HG03060 (cell line): Measurements from ENCODE around the gene SYNGAP1.
"Not testable (repeated sequence)": the region's sequence is repeated elsewhere in the genome, so short reads cannot be mapped to it uniquely, and the experiment has no call there.

Experiments
- ATAC-seq: cut with Tn5 transposase; IDR thresholded peaks from one replicate; pipeline ENCODE4 v1.9.1; 2021; ENCODE audit warnings: low read depth, moderate number of reproducible peaks; ENCODE audit not compliant: unreplicated experiment

The SYNGAP1 gene

DNA sequence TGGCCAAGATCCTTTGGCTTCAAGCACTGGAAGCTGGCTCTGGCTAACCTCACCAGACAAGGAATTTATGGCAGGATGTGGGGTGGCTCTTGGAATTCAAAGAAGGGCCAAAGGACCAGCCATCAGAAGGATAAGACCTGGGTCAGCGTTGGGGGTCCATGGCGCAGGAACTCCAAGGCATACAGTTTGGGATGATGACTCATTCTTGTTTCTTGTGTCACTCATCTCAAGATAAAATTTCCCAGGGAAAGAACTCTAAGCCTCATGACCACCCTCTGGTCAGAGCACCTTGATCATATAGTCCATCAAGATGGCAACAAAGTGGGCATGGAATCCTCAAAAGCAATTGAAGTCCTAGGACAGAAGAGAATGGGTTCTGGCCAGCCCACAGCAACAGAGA, 39.4 kb downstream of the SYNGAP1 start:
- no peak for ATAC-seq

DNA sequence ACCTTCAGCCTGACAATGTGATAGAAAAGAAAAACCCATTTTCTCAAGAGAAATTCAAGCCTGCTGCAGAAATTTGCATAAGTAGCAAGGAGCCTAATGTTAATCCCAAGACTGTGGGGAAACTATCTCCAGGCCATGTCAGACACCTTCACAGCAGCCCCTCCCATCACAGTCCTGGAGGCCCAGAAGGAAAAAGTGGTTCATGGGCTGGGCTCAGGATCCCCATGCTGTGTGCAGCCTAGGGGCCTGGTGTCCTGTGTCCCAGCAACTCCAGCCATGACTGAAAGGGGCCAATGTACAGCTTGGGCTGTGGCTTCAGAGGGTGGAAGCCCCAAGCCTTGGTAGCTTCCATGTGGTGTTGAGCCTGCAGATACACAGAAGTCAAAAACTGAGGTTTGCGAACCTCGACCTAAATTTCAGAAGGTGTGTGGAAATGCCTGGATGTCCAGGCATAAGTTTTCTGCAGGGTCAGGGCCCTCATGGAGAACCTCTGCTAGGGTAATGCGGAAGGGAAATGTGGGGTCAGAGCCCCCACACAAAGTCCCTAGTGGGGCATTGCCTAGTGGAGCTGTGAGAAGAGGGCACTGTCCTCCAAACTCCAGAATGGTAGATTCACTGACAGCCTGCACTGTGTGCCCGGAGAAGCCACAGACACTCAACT, 46.3 kb downstream of the SYNGAP1 start:
- ATAC-seq: no peak

DNA sequence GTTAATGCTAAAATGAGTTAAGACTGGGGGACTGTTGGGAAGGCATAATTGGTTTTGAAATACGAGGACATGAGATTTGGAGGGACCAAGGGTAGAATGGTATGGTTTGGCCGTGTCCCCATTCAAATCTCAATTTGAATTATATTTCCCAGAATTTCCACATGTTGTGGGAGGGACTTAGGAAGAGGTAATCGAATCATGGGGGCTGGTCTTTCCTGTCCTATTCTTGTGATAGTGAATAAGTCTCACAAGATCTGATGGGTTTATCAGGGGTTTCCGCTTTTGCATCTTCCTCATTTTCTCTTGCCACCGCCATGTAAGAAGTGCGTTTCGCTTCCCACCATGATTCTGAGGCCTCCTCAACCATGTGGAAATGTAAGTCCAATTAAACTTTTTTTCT, 47.2 kb downstream of the SYNGAP1 start:
- no peak for ATAC-seq

DNA sequence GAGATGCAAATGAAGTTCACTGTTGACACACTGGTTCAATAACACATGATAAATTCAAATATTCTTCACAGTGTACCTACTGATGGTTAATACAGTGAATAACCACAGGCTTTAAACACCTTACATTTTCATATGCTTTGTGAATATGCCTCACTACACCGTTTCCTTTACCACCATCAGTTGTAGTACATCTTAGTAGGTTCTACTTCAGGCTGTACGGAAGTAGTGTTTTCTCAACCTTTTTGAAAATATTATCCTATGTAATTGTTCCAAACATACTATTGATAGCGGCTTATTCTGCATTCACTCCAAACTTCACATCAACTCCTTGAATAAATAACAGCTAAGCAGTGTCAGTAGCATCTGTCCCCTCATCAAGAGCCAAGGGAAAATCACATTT, 49.8 kb downstream of the SYNGAP1 start:
- ATAC-seq: no peak

DNA sequence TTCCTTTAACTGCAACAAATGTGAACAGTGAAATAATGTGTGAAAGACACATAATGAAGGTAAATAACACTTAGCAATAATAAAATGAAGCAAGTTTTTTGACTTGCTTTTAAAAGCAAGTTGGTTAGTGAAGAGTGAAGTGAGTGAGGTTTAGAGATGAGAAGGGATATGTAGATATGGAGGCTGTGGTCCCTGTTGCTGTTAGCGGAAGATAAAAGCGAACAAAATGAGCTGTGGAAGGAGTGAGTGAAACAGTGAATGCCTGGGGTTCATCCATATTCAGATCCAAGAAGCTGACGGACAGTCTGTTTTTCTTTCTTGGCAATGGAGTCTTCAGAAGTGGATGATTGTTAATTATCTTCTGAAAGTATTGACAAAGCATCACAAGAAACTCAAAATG, 58.0 kb downstream of the SYNGAP1 start:
- ATAC-seq: no peak

DNA sequence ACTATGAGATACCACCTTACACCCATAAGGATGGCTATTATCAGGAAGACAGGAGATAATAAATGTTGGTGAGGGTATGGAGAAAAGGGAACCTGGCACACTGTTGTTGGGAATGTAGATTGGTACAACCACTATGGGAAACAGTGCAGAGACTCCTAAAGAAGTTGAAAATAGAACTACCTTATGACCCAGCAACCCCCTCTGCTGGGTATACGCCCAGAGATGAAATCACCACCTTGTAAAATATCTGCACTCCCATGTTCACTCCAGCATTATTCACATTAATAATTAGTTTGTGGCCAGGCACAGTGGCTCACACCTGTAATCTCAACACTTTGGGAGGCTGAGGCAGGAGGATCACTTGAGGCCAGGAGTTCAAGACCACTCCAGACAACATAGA, 61.3 kb downstream of the SYNGAP1 start:
- no peak for ATAC-seq

DNA sequence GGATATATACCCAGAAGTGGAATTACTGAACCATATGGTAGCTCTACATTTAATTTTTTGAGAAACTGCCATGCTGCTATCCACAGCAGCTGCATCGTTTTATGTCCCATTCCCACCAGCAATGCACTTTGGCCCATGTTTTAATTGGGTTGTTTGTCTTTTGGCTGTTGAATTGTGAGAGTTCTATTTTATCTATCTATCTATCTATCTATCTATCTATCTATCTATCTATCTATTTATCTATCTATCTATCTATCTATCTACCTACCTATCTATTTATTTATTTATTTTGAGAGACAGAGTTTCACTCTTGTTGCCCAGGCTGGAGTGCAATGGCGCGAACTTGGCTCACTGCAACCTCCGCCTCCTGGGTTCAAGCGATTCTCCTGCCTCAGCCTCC, 62.8 kb downstream of the SYNGAP1 start:
- ATAC-seq: not testable (repeated sequence)

DNA sequence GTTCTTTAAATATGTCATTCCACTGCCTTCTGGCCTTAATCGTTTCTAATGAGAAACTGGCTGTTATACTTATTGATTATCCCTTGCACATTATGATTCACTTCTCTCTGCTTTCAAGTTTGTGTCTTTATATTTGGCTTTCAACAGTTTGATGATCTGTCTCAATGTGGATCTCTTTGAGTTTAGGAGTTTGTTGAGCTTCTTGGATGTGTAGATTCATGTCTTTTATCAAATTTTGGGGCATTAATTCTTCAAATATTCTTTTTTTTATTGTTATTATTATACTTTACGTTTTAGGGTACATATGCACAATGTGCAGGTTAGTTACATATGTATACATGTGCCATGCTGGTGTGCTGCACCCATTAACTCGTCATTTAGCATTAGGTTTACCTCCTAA, 63.8 kb downstream of the SYNGAP1 start:
- no peak for ATAC-seq

DNA sequence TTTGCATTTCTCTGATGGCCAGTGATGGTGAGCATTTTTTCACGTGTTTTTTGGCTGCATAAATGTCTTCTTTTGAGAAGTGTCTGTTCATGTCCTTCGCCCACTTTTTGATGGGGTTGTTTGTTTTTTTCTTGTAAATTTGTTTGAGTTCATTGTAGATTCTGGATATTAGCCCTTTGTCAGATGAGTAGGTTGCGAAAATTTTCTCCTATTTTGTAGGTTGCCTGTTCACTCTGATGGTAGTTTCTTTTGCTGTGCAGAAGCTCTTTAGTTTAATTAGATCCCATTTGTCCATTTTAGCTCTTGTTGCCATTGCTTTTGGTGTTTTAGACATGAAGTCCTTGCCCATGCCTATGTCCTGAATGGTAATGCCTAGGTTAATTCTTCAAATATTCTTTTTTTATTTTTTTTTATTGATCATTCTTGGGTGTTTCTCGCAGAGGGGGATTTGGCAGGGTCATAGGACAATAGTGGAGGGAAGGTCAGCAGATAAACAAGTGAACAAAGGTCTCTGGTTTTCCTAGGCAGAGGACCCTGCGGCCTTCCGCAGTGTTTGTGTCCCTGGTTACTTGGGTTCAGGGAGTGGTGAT, 64.9 kb downstream of the SYNGAP1 start:
- not testable (repeated sequence) for ATAC-seq

DNA sequence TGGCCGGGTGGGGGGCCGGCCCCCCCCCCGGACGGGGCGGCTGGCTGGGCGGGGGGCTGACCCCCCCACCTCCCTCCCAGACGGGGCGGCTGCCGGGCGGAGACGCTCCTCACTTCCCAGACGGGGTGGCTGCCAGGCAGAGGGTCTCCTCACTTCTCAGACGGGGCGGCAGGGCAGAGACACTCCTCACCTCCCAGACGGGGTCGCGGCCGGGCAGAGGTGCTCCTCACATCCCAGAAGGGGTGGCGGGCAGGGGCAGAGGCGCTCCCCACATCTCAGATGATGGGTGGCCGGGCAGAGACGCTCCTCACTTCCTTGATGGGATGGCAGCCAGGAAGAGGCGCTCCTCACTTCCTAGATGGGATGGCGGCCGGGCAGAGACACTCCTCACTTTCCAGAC, 65.8 kb downstream of the SYNGAP1 start:
- ATAC-seq: not testable (repeated sequence)

DNA sequence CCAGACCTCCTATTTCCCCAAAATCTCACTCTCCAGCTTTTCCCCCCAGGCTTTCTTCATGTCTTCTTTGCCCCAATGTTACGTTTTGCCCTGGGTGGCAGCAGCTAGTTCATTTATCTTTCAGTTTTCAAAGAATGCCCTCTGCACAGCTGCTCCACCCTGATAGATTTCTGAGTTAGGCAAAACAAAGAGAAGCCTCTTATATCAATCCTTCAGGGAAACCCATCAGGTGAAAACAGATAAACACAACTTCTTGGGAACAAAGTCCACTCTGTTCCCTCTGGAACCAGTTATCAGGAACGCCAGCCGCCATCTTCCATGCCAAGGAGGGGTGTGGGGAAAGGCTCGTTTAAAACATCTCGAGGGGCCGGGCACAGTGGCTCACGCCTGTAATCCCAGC, 68.5 kb downstream of the SYNGAP1 start:
- no peak for ATAC-seq

DNA sequence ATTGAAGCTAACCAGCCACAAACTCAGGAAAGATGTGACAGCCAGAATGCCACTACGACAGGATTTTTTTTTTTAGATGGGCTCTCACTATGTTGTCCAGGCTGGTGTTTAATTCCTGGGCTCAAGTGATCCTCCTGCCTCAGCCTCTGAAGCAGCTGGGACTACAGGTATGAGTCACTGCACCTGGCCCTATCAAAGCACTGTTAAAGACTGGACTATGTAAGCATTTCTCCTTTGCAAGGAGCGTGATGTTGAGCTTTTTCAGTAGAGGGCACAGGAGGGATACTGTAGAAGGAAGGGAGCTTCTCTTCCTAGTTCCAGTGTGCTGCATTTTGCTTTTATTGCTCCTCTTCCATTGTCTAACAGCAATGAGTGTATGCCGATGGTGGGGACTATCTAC, 70.3 kb downstream of the SYNGAP1 start:
- ATAC-seq: no peak

DNA sequence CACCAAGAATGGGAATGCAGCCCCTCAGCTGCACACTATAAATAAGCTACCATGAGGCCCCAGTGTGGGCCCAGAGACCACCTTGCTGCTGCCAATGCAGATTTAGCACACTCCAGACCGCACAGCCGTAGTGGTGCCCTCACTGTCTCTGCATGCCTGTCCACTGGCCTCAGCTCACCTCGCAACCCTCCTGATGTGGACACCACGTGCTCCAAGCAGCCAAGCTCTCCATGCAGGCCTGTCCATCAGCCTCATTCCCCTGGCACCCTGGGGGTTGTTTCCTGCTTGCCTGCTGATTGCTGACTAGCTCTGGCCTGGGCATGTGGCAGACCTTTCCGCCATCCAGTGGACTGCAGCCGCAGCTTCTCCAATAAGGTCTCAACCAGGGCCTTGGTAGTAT, 70.8 kb downstream of the SYNGAP1 start:
- no peak for ATAC-seq

DNA sequence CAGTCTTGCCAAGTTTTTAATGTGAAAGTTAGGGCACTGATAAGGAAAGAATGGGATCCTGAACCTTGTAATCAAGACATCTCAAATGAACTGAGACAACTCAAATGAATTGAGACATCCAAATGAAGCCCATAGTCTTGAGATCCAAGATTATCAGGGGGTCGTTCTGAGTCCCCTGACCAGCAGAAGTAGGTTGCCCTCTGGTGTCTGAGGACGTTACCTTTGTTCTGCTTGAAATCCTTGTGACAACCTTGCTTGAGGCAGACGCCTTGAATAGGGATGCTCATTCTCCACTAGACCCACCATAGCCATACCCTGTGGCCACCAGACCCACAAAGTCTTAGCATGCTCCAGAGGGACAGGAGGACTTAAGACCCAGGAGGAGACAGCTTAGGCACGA, 72.2 kb downstream of the SYNGAP1 start:
- ATAC-seq: no peak

DNA sequence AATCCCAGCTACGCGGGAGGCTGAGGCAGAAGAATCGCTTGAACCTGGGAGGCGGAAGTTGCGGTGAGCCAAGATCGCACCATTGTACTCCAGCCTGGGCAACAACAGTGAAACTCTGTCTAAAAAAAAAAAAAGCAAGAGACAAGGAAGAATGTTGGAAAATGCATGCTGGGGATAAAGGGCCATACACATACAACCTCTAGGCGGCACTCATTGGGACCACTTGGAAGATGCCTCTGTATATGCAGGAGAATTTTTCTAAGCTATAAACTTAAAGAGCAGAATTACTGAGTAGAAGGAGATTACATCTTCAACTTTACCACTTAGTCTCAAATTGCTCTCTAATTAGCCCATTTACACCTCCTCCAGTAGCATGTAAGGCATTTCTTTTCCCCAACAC, 77.3 kb downstream of the SYNGAP1 start:
- ATAC-seq: no peak

DNA sequence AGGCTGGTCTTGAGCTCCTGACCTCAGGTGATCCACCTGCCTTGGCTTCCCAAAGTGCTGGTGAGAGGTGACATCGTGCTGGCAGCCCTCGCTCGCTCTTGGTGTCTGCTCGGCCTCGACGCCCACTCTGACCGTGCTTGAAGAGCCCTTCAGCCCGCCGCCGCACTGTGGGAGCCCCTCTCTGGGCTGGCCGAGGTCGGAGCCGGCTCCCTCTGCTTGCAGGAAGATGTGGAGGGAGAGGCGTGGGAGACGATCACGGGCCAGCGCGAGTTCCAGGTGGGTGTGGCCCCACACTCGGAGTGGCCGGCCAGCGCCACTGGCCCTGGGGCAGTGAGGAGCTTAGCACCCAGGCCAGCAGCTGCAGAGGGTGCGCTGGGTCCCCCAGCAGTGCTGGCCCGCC, 82.6 kb downstream of the SYNGAP1 start:
- no peak for ATAC-seq

DNA sequence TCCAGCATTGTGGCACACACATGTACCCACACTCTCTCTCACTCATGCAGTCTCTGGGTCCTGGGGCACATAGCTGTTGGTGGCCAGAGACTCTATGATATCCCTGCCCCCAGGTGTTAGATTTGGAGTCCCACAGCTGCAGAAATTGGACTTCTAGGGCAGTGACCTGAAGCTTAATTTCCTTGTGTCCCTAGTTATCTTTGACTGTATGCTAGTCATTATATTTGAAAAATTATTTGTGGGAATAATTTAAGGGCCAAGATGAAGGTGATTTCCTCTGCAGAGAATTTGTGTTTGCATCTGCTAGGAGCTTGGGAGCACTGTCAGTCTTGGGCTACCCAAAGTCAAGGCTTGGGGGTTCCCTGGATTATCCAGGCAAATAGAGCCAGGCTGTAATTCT, 84.6 kb downstream of the SYNGAP1 start:
- no peak for ATAC-seq
